ENCODE data around the gene TMEM181.

DNA sequence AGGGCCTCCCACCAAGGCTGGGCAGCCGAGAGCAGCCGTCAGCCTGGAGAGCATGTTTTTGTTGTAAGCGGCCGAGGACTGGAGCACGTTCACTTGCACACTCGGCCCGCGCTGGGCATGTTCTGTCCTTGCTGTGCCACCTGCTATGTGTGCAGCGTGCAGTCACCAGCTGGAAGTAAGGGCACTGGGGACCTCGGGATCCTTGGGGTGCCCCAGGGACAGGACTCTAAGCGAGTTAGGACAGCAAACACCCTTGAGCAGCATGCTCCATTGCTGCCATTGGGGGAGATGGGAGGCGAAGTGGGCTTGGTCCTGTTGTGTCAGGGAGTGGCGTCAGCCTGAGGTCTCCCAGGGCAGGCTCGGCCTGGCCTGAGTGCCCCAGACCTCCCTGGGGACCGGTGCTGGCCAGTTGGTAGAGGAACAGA lies 66.0 kb downstream of the TMEM181 start:
- TF ChIP-seq, protein P1, sequence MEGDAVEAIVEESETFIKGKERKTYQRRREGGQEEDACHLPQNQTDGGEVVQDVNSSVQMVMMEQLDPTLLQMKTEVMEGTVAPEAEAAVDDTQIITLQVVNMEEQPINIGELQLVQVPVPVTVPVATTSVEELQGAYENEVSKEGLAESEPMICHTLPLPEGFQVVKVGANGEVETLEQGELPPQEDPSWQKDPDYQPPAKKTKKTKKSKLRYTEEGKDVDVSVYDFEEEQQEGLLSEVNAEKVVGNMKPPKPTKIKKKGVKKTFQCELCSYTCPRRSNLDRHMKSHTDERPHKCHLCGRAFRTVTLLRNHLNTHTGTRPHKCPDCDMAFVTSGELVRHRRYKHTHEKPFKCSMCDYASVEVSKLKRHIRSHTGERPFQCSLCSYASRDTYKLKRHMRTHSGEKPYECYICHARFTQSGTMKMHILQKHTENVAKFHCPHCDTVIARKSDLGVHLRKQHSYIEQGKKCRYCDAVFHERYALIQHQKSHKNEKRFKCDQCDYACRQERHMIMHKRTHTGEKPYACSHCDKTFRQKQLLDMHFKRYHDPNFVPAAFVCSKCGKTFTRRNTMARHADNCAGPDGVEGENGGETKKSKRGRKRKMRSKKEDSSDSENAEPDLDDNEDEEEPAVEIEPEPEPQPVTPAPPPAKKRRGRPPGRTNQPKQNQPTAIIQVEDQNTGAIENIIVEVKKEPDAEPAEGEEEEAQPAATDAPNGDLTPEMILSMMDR (IDR thresholded peaks at IDR 0.05), result no peak
- TF ChIP-seq POLR2A (IDR thresholded peaks at IDR 0.05) (no peak), EP300 (IDR thresholded peaks at IDR 0.05) (no peak)
